SK-N-SH (cell line): ENCODE data around the gene PDE6B. TPM values are rescaled to one million over a fixed set of nuclear protein-coding genes. Genes with fewer than 3 reads are reported as not detected.

ENCODE experiments used
- CTCF ChIA-PET: fragments of 300-600, 350-600 bp; formaldehyde crosslinking; extraction: SDS; loops from one replicate; lab custom pipeline; 2021; lab: Yijun Ruan, JAX
- POLR2A ChIA-PET: fragments of 350-600 bp; sonication (Branson Sonifier 250); formaldehyde crosslinking; extraction: SDS; loops from one replicate; lab custom pipeline; 2020; ENCODE audit warnings: antibody characterized with exemption, inconsistent platforms; lab: Yijun Ruan, JAX
- DNase-seq: peaks from one replicate; pipeline ENCODE4 v3.0.0; 2012
- H2AFZ ChIP-seq: fragments of 200-600 bp; sonication (generic); 2 replicates; pipeline ENCODE4 v1.8.1; 2016; ENCODE audit warnings: antibody characterized with exemption, mild to moderate bottlenecking, low read depth
- H3F3A ChIP-seq: fragments of 200-600 bp; sonication (generic); replicated peaks from 2 replicates; pipeline ENCODE3; 2016; ENCODE audit warnings: antibody characterized with exemption, mild to moderate bottlenecking; ENCODE audit not compliant: insufficient read depth
- H3K27ac ChIP-seq, 2 experiments: fragments of 200-500 bp in 1 of 2; fragments of 200-600 bp in 1 of 2; sonication (Bioruptor generic) in 1 of 2; sonication (generic), shearing (Covaris generic) in 1 of 2; 2 replicates each; pipeline versions ENCODE4 v1.5.1 to v1.6.1; 2014 to 2016; ENCODE audit warnings: low read depth in 2 of 2, inconsistent platforms in 1 of 2, low read length in 1 of 2, mild to moderate bottlenecking in 1 of 2, mixed read lengths in 1 of 2
- H3K27me3 ChIP-seq: fragments of 200-600 bp; sonication (generic), shearing (Covaris generic); 2 replicates; pipeline ENCODE4 v1.6.1; 2016; ENCODE audit warnings: mixed run types; ENCODE audit not compliant: insufficient read depth
- H3K36me3 ChIP-seq, 2 experiments: fragments of 200-500 bp in 1 of 2; fragments of 200-600 bp in 1 of 2; sonication (Bioruptor generic) in 1 of 2; sonication (generic) in 1 of 2; replicated peaks in 1 of 2; 2 replicates each; pipeline versions ENCODE3 to v1.5.1; 2014 to 2016; ENCODE audit warnings: low read length in 1 of 2, mild to moderate bottlenecking in 1 of 2; ENCODE audit not compliant: insufficient read depth in 2 of 2, control insufficient read depth in 1 of 2
- H3K4me1 ChIP-seq, 2 experiments: fragments of 200-500 bp in 1 of 2; fragments of 200-600 bp in 1 of 2; sonication (Bioruptor generic) in 1 of 2; sonication (generic), shearing (Covaris generic) in 1 of 2; 2 replicates each; pipeline versions ENCODE4 v1.5.1 to v1.6.1; 2014 to 2016; ENCODE audit warnings: low read depth in 1 of 2, low read length in 1 of 2, mixed run types in 1 of 2; ENCODE audit not compliant: insufficient read depth in 2 of 2, control insufficient read depth in 1 of 2
- H3K4me2 ChIP-seq: fragments of 200-600 bp; sonication (generic), shearing (Covaris generic); 2 replicates; pipeline ENCODE4 v1.6.1; 2017; ENCODE audit warnings: mixed run types
- H3K4me3 ChIP-seq, 2 experiments: fragments of 200-500 bp in 1 of 2; fragments of 200-600 bp in 1 of 2; sonication (Bioruptor generic) in 1 of 2; sonication (generic), shearing (Covaris generic) in 1 of 2; 2 replicates each; pipeline versions ENCODE4 v1.5.1 to v1.8.1; 2014 to 2016; ENCODE audit warnings: low read depth in 2 of 2, inconsistent platforms in 1 of 2, low read length in 1 of 2, mild to moderate bottlenecking in 1 of 2, mixed read lengths in 1 of 2, moderate library complexity in 1 of 2
- H3K79me2 ChIP-seq: fragments of 200-600 bp; sonication (generic); 2 replicates; pipeline ENCODE4 v1.8.1; 2017; ENCODE audit warnings: mild to moderate bottlenecking; ENCODE audit not compliant: insufficient read depth
- H3K9ac ChIP-seq: fragments of 200-600 bp; sonication (generic); 2 replicates; pipeline ENCODE4 v1.6.1; 2017; ENCODE audit warnings: mixed run types
- H3K9me2 ChIP-seq: fragments of 200-600 bp; sonication (generic); 2 replicates; pipeline ENCODE4 v1.6.1; 2017; ENCODE audit warnings: mixed run types
- H3K9me3 ChIP-seq: fragments of 200-600 bp; sonication (generic); 2 replicates; pipeline ENCODE4 v1.6.1; 2017; ENCODE audit warnings: mixed run types, mild to moderate bottlenecking, moderate library complexity
- H4K20me1 ChIP-seq: fragments of 200-600 bp; sonication (generic); 2 replicates; pipeline ENCODE4 v1.6.1; 2017; ENCODE audit warnings: mild to moderate bottlenecking, mixed run types; ENCODE audit not compliant: insufficient read depth
- CHD2 ChIP-seq: fragments of 150-350 bp; IDR thresholded peaks from 2 replicates; pipeline ENCODE4 v1.6.1; 2018; ENCODE audit warnings: low read length; ENCODE audit not compliant: partially characterized antibody
- CTCF ChIP-seq: fragments of 200-600 bp; sonication (generic); IDR thresholded peaks from 2 replicates; pipeline ENCODE4 v1.6.1; 2017; ENCODE audit warnings: antibody characterized with exemption, mild to moderate bottlenecking, moderate library complexity
- EZH2phosphoT487 ChIP-seq: fragments of 200-600 bp; sonication (generic); IDR thresholded peaks from 2 replicates; pipeline ENCODE4 v1.6.1; 2017; ENCODE audit warnings: low read depth, mixed run types, mild to moderate bottlenecking, antibody characterized with exemption, moderate library complexity, borderline replicate concordance
- FOSL2 ChIP-seq: IDR thresholded peaks from 2 replicates; pipeline ENCODE4 v1.4.0; 2012; ENCODE audit warnings: low read depth, mild to moderate bottlenecking, moderate library complexity, borderline replicate concordance
- FOXM1 ChIP-seq: IDR thresholded peaks from 2 replicates; pipeline ENCODE4 v1.4.0; 2012; ENCODE audit warnings: low read depth, mild to moderate bottlenecking
- GABPA ChIP-seq: IDR thresholded peaks from 2 replicates; pipeline ENCODE4 v1.4.0; 2012; ENCODE audit warnings: low read depth, mild to moderate bottlenecking
- MEF2A ChIP-seq: IDR thresholded peaks from 2 replicates; pipeline ENCODE4 v1.4.0; 2012; ENCODE audit warnings: low read depth, borderline replicate concordance
- RAD21 ChIP-seq: IDR thresholded peaks from 2 replicates; pipeline ENCODE4 v1.6.1; 2012; ENCODE audit warnings: mild to moderate bottlenecking, low read length
- RFX5 ChIP-seq: IDR thresholded peaks from 2 replicates; pipeline ENCODE4 v1.6.1; 2012; ENCODE audit warnings: mild to moderate bottlenecking, improper control_type of control experiment, low read length
- SIN3A ChIP-seq: IDR thresholded peaks from 2 replicates; pipeline ENCODE4 v1.6.1; 2012; ENCODE audit warnings: low read depth, mild to moderate bottlenecking, low read length, moderate library complexity, borderline replicate concordance
- TAF1 ChIP-seq: IDR thresholded peaks from 2 replicates; pipeline ENCODE4 v1.6.1; 2012; ENCODE audit warnings: low read depth, mild to moderate bottlenecking, low read length, moderate library complexity, borderline replicate concordance
- TCF12 ChIP-seq: IDR thresholded peaks from 2 replicates; pipeline ENCODE4 v1.4.0; 2012
- TEAD4 ChIP-seq: IDR thresholded peaks from 2 replicates; pipeline ENCODE4 v1.4.0; 2012; ENCODE audit warnings: mild to moderate bottlenecking, borderline replicate concordance; ENCODE audit not compliant: insufficient read depth
- USF2 ChIP-seq: fragments of 150-350 bp; IDR thresholded peaks from 2 replicates; pipeline ENCODE4 v1.6.1; 2017; ENCODE audit warnings: antibody characterized with exemption, low read length, low read depth, borderline replicate concordance
- YY1 ChIP-seq: IDR thresholded peaks from 2 replicates; pipeline ENCODE4 v1.4.0; 2012; ENCODE audit warnings: low read depth, mild to moderate bottlenecking
- ZBTB33 ChIP-seq: IDR thresholded peaks from 2 replicates; pipeline ENCODE4 v1.4.0; 2012; ENCODE audit warnings: low read depth, borderline replicate concordance
- WGBS: methylation state at CpG from one replicate; pipeline ENCODE4 v1.1.6; 2017; ENCODE audit warnings: low lambda C conversion rate; 5-methylcytosine and 5-hydroxymethylcytosine counted together
- polyA plus RNA-seq, 3 experiments: library from polyadenylated mRNA; depleted of rRNA; stranded (reverse); fragments of >200 nt; gene quantifications; 2 replicates each; pipeline ENCODE4 v1.2.3, GENCODE V29; 2012
- TF ChIP-seq, protein P1 (sequence below): fragments of 150-350 bp; IDR thresholded peaks from 2 replicates; pipeline ENCODE4 v1.6.1; 2016; ENCODE audit warnings: mild to moderate bottlenecking, low read depth, low read length
- TF ChIP-seq, protein P2 (sequence below): IDR thresholded peaks from 2 replicates; pipeline ENCODE4; 2012

PDE6B gene
- polyA plus RNA-seq, 1 of the 3 experiments (the other 2 are of a cell fraction): 1.2 TPM

DNA sequence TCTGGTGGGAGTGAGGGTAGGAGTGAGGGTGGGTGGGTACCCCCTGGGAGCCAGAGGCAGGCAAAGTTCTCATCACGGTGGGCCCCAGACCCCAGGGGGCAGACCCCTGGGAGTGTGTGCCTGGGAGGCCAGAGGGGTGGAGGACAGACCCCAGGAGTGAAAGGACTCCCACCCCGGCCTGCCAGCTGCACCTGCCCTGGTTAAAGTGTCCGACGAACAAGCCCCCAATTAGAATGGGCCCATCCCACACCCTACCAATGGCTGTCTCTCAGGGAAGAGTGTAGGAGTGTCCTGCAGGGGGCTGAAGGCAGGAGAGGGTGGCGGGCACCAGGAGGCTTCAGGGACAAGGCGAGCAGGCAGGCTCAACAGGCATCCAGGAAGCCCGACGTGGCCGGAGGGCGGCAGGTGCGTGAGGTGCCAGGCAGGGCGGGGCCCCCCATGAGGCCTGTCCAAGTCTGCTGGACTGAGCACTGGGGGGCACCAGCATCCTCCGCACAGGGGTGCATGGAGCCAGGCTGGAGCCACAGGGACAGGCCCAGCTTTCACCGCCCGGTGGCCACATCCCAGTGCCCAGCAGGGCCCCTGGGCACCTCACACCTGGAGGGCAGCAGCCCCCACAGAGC lies 8.7 kb downstream of the PDE6B start:
- no peak overlapping the region for H3K27ac ChIP-seq
- TF ChIP-seq EZH2phosphoT487 (no peak), MEF2A (no peak), TCF12 (no peak), FOSL2 (no peak), CHD2 (no peak), FOXM1 (no peak), USF2 (no peak), RFX5 (no peak), CTCF (no peak), RAD21 (no peak), YY1 (no peak)
- TF ChIP-seq, protein P1, sequence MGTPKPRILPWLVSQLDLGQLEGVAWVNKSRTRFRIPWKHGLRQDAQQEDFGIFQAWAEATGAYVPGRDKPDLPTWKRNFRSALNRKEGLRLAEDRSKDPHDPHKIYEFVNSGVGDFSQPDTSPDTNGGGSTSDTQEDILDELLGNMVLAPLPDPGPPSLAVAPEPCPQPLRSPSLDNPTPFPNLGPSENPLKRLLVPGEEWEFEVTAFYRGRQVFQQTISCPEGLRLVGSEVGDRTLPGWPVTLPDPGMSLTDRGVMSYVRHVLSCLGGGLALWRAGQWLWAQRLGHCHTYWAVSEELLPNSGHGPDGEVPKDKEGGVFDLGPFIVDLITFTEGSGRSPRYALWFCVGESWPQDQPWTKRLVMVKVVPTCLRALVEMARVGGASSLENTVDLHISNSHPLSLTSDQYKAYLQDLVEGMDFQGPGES: no peak
- TF ChIP-seq, all 33 proteins: peak for 0
- H2AFZ ChIP-seq: no peak overlapping the region
- DNase-seq: no peak
- H3K4me2 ChIP-seq: no peak overlapping the region
- H3K9me2 ChIP-seq: no peaks in the 10 kb centered on the region
- no peaks in the 10 kb centered on the region for H3F3A ChIP-seq
- no peaks in the 10 kb centered on the region for H3K27me3 ChIP-seq
- no peaks in the 10 kb centered on the region for H4K20me1 ChIP-seq
- H3K4me3 ChIP-seq: no peak overlapping the region
- no peaks in the 10 kb centered on the region; a peak in 1 of 4 replicates for H3K4me1 ChIP-seq
- no peaks in the 10 kb centered on the region for H3K9me3 ChIP-seq
- no peak overlapping the region for H3K9ac ChIP-seq
- no peaks in the 10 kb centered on the region for H3K36me3 ChIP-seq
- CTCF ChIA-PET: interaction anchor here (0.6 to 1.0 kb wide), 2 partner anchors 10 to 15 kb away, joined by 3 to 4 read pairs; no protein-coding TSS in a partner anchor
- H3K79me2 ChIP-seq: no peaks in the 10 kb centered on the region
- WGBS: 57% methylated on average over 11 of the region's 15 CpGs
- POLR2A ChIA-PET: no interaction called here

- Histone ChIP-seq H3K4me3 (no peak overlapping the region), H4K20me1 (no peaks in the 10 kb centered on the region), H3K9ac (no peak overlapping the region), H3K4me2 (no peak overlapping the region), H2AFZ (no peak overlapping the region), H3K36me3 (no peaks in the 10 kb centered on the region), H3F3A (no peaks in the 10 kb centered on the region), H3K4me1 (no peaks in the 10 kb centered on the region; a peak in 1 of 4 replicates), H3K9me3 (no peaks in the 10 kb centered on the region), H3K79me2 (no peaks in the 10 kb centered on the region), H3K27me3 (no peaks in the 10 kb centered on the region), H3K27ac (no peak overlapping the region), H3K9me2 (no peaks in the 10 kb centered on the region)
- WGBS: 66% methylated on average over 20 of the region's 23 CpGs
- POLR2A ChIA-PET: no interaction called here
- DNase-seq: no peak
- CTCF ChIA-PET: interaction anchor here (0.6 to 1.0 kb wide), 2 partner anchors 10 to 14 kb away, joined by 3 to 4 read pairs; no protein-coding TSS in a partner anchor
- TF ChIP-seq, protein P2, sequence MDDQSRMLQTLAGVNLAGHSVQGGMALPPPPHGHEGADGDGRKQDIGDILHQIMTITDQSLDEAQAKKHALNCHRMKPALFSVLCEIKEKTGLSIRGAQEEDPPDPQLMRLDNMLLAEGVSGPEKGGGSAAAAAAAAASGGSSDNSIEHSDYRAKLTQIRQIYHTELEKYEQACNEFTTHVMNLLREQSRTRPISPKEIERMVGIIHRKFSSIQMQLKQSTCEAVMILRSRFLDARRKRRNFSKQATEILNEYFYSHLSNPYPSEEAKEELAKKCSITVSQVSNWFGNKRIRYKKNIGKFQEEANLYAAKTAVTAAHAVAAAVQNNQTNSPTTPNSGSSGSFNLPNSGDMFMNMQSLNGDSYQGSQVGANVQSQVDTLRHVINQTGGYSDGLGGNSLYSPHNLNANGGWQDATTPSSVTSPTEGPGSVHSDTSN: no peak
- TF ChIP-seq RAD21 (no peak), GABPA (no peak), TEAD4 (no peak), SIN3A (no peak), ZBTB33 (no peak), USF2 (no peak), FOXM1 (no peak), TAF1 (no peak)
Observed at GRCh38 chr4:634599-634985, 9.2 kb downstream of the PDE6B start.
